Heart right ventricle (tissue), 16 donors: Measurements from ENCODE around the gene OLIG1. TPM values are rescaled to one million over a fixed set of nuclear protein-coding genes. Genes with fewer than 3 reads are reported as not detected.

Experiments
- ATAC-seq, 8 donors: fragments of 200-7000 bp; cut with Tn5 transposase; one replicate each; pipeline ENCODE4 v1.9.1; 2020; ENCODE audit warnings: mild to moderate bottlenecking in 8 of 8, moderate library complexity in 8 of 8, moderate number of reproducible peaks in 1 of 8
- DNase-seq, 2 donors: peaks; one replicate each; pipeline ENCODE4 v3.0.0-alpha.2; 2020
- H3K27ac ChIP-seq, 10 donors: fragments of 200-600 bp; sonication (generic) in 2 of 10; one replicate each; pipeline versions ENCODE4 v1.5.0 to v1.8.0; 2020 to 2022; ENCODE audit warnings: mild to moderate bottlenecking in 3 of 10
- H3K27me3 ChIP-seq, 7 donors: fragments of 200-600 bp; one replicate each; pipeline ENCODE4 v1.8.0; 2021 to 2022; ENCODE audit warnings: mild to moderate bottlenecking in 2 of 7
- H3K36me3 ChIP-seq, 9 donors: fragments of 200-600 bp; sonication (generic) in 1 of 9; one replicate each; pipeline versions ENCODE4 v1.5.0 to v1.8.0; 2020 to 2022; ENCODE audit warnings: mild to moderate bottlenecking in 2 of 9
- H3K4me1 ChIP-seq, 9 donors: fragments of 200-600 bp; sonication (generic) in 1 of 9; one replicate each; pipeline versions ENCODE4 v1.5.0 to v1.8.0; 2020 to 2022; ENCODE audit warnings: mild to moderate bottlenecking in 4 of 9
- H3K4me3 ChIP-seq, 10 donors: fragments of 200-600 bp; sonication (generic) in 2 of 10; one replicate each; pipeline versions ENCODE4 v1.5.0 to v1.8.0; 2020 to 2022; ENCODE audit warnings: mild to moderate bottlenecking in 7 of 10, moderate library complexity in 2 of 10
- H3K9me3 ChIP-seq, 11 donors: fragments of 200-600 bp in 10 of 11; sonication (generic) in 2 of 11; one replicate each; pipeline versions ENCODE4 v1.5.0 to v1.8.0; 2013 to 2022; ENCODE audit warnings: mild to moderate bottlenecking in 2 of 11, control low read depth in 1 of 11, moderate library complexity in 1 of 11
- CTCF ChIP-seq, 9 donors: fragments of 200-600 bp; sonication (generic) in 2 of 9; IDR thresholded peaks; one replicate each; pipeline versions ENCODE4 v1.5.0 to v1.8.0; 2021 to 2022; ENCODE audit warnings: antibody characterized with exemption in 9 of 9, mild to moderate bottlenecking in 5 of 9, moderate library complexity in 1 of 9
- WGBS, 2 donors: extraction: QIAGEN DNeasy Blood & Tissue Kit; methylation state at CpG; one replicate each; pipeline ENCODE4 v1.1.7; 2013; ENCODE audit warnings: inconsistent platforms in 1 of 2; 5-methylcytosine and 5-hydroxymethylcytosine counted together
- intact Hi-C, 10 donors: fragments of 100-400 bp; cut with DNase I; formaldehyde crosslinking; loops; one replicate each; pipeline versions ENCODE4 v1.11.1 to v1.14.2; 2022
- polyA plus RNA-seq, 2 donors: library from polyadenylated mRNA; stranded (reverse); fragments of 200-250 nt; gene quantifications; one replicate each; pipeline ENCODE4 v1.2.3, GENCODE V29; 2013
- total RNA-seq, 10 donors: library from RNA; stranded (reverse); fragmentation: NEBNext Ultra II Directional in 3 of 10; extraction: Animal tissue kit (Norgen Biotek cat#: 25700) in 3 of 10; gene quantifications; one replicate each; pipeline versions ENCODE4 v1.2.1 to v1.2.4, GENCODE V29; 2021 to 2023
- donor health status: Arrhythmogenic right ventricular cardiomyopathy.
- donor health status: ischemic (EF 13 %, LVEDD 7.1; RV severe dilation, severe dysfunction).
- donor health status: healthy with polysubstance abuse.
- donor health status: DM: no; HTN: yes; CAD: no.
- donor health status: DM: no; HTN: no; CAD: no.
- donor health status: ischemic (EF 25% LVEDD 6.9; RV normal size, moderate dysfunction).
- donor health status: ischemic (EF 25% LVEDD 5.7; RV mildly dilated, moderate dysfunction).
- donor health status: healthy.
- donor health status: DM: yes; HTN: yes; CAD: no.
- donor health status: Ischemic cardiomyopathy.
- donor health status: ischemic (EF 35%, LVEDD 5.7; RV mildly dilated, moderate dysfunction).
- donor health status: nonischemic (EF 11% LVEDD 7.7; RV severe dilation, severe dysfunction).
- donor health status: DM: yes; HTN: yes; CAD: no.
- donor health status: PGD.
- donor health status: ischemic (EF 29% LVEDD 5.4; RV normal size, mild dysfunction).
- donor health status: nonischemic (EF 23%, LVEDD 6.1; RV moderate dilation, normal function).

Gene OLIG1
- total and polyA plus RNA-seq, 12 donors = 0.09 to 0.49 (median 0.12) TPM; not detected in 8

GRCh38 chr21:33025106-33025488 lies 44.8 kb upstream of the OLIG1 start:
- ATAC-seq (no peak), DNase-seq (no peak)
- peaks cover 53 to 100% (median 100%) of the 10 kb centered on the region in 7 donors for H3K27me3 ChIP-seq
- H3K4me3 ChIP-seq = peak overlapping the region in 1 of 10 donors; percentile 40
- no peak overlapping the region for H3K27ac ChIP-seq
- intact Hi-C loops = no loop called here
- WGBS, 2 donors = 2 to 3% methylated on average over 22 of the region's 22 CpGs
- TF ChIP-seq CTCF (IDR thresholded peaks at IDR 0.05) = peak in 1 of 9 donors; percentile 4
- peaks cover 0 to 6% (median 0%) of the 10 kb centered on the region in 9 donors for H3K36me3 ChIP-seq
- H3K9me3 ChIP-seq = no peaks in the 10 kb centered on the region
- H3K4me1 ChIP-seq = peaks cover 0 to 78% (median 45%) of the 10 kb centered on the region in 9 donors

- Histone ChIP-seq H3K36me3 (peaks cover 0 to 6% (median 0%) of the 10 kb centered on the region in 9 donors), H3K27ac (peak within 1 kb of the TSS in 1 of 10 donors; percentile 36), H3K4me1 (peaks cover 0 to 74% (median 44%) of the 10 kb centered on the region in 9 donors), H3K27me3 (peaks cover 58 to 100% (median 100%) of the 10 kb centered on the region in 7 donors), H3K9me3 (no peaks in the 10 kb centered on the region), H3K4me3 (peak within 1 kb of the TSS in 4 of 10 donors; percentile 0 to 40 (median 13))
- 1 to 2% methylated on average over 59 of the region's 59 CpGs for WGBS, 2 donors
- no peak for TF ChIP-seq CTCF (IDR thresholded peaks at IDR 0.05)
- DNase-seq (no peak), ATAC-seq (peak in 1 of 8 donors; percentile 31)
- intact Hi-C loops = no loop called here
These were observed 44.2 kb upstream of the OLIG1 start, which contains the start of gene OLIG2 for GRCh38 chr21:33025489-33026442. Gene OLIG2, plus strand, starts transcription at chr21:33025935. Its CDS starts 928 bp downstream, at chr21:33026863.

GRCh38 chr21:33026443-33026858 lies 43.5 kb upstream of the OLIG1 start:
- intact Hi-C loops = no loop called here
- peak overlapping the region in 1 of 10 donors; percentile 36 for H3K27ac ChIP-seq
- no peak for DNase-seq
- ATAC-seq = no peak
- peak overlapping the region in 1 of 10 donors; percentile 40 for H3K4me3 ChIP-seq
- peaks cover 59 to 100% (median 100%) of the 10 kb centered on the region in 7 donors for H3K27me3 ChIP-seq
- no peaks in the 10 kb centered on the region for H3K9me3 ChIP-seq
- peaks cover 0 to 74% (median 44%) of the 10 kb centered on the region in 9 donors for H3K4me1 ChIP-seq
- H3K36me3 ChIP-seq = peaks cover 0 to 6% (median 0%) of the 10 kb centered on the region in 9 donors
- 4% methylated on average over 21 of the region's 21 CpGs for WGBS, 2 donors
- TF ChIP-seq CTCF (IDR thresholded peaks at IDR 0.05) = no peak

- WGBS, 2 donors = 1% methylated on average over 54 of the region's 54 CpGs
- peak overlapping the region in 1 of 10 donors; percentile 40 for H3K4me3 ChIP-seq
- H3K36me3 ChIP-seq = peaks cover 0 to 6% (median 0%) of the 10 kb centered on the region in 9 donors
- H3K4me1 ChIP-seq = peaks cover 0 to 74% (median 44%) of the 10 kb centered on the region in 9 donors
- ATAC-seq = no peak
- intact Hi-C loops = no loop called here
- peaks cover 64 to 100% (median 100%) of the 10 kb centered on the region in 7 donors for H3K27me3 ChIP-seq
- H3K27ac ChIP-seq = peak overlapping the region in 1 of 10 donors; percentile 36
- no peaks in the 10 kb centered on the region for H3K9me3 ChIP-seq
- DNase-seq = no peak
- no peak for TF ChIP-seq CTCF (IDR thresholded peaks at IDR 0.05)
These were observed 43.0 kb upstream of the OLIG1 start for GRCh38 chr21:33026878-33027400.
